A673 (cell line): ENCODE results near the gene FAM219B. TPM values are rescaled to one million over a fixed set of nuclear protein-coding genes. Genes with fewer than 3 reads are reported as not detected.

Experiments
- BruUV-seq: library from RNA; stranded (reverse); fragments of 400-500 nt; replicated peaks from 2 replicates; lab custom pipeline; 2021; lab: Mats Ljungman, UMichigan
- CTCF ChIA-PET: fragments of 300-600 bp; sonication (Branson Sonifier 250); formaldehyde crosslinking; loops from one replicate; lab custom pipeline; 2022; ENCODE audit warnings: antibody characterized with exemption; lab: Charles Lee
- POLR2A ChIA-PET: fragments of 300-600 bp; sonication (Branson Sonifier 250); formaldehyde crosslinking; loops from one replicate; lab custom pipeline; 2022; ENCODE audit warnings: antibody characterized with exemption; ENCODE audit not compliant: low non-redundant PET; lab: Charles Lee
- DNase-seq: peaks from one replicate; pipeline ENCODE4 v3.0.0-alpha.2; 2015; ENCODE audit warnings: low spot score
- H3K27ac ChIP-seq: fragments of 200-600 bp; sonication (generic); 2 replicates; pipeline ENCODE4 v1.5.1; 2016; ENCODE audit warnings: mixed run types, low read depth, mild to moderate bottlenecking, mixed read lengths, antibody characterized with exemption, low read length; ENCODE audit not compliant: poor library complexity, severe bottlenecking
- H3K27me3 ChIP-seq: fragments of 200-600 bp; sonication (generic); replicated peaks from 2 replicates; pipeline ENCODE4 v1.6.1; 2017; ENCODE audit warnings: mixed run types, low read depth, mild to moderate bottlenecking, mixed read lengths, antibody characterized with exemption, low read length; ENCODE audit not compliant: insufficient read depth, poor library complexity
- H3K36me3 ChIP-seq: fragments of 200-600 bp; sonication (generic); 2 replicates; pipeline ENCODE4 v1.6.1; 2016; ENCODE audit warnings: mixed run types, mild to moderate bottlenecking, mixed read lengths, antibody characterized with exemption, low read length; ENCODE audit not compliant: insufficient read depth, poor library complexity, severe bottlenecking
- H3K4me1 ChIP-seq: fragments of 200-600 bp; sonication (generic); 2 replicates; pipeline ENCODE4 v1.6.1; 2017; ENCODE audit warnings: mixed run types, mild to moderate bottlenecking, mixed read lengths, antibody characterized with exemption, low read length; ENCODE audit not compliant: insufficient read depth, poor library complexity, severe bottlenecking
- H3K4me3 ChIP-seq: fragments of 200-600 bp; sonication (generic); 2 replicates; pipeline ENCODE4 v1.5.1; 2016; ENCODE audit warnings: low read depth, mixed run types, mild to moderate bottlenecking, mixed read lengths, low read length; ENCODE audit not compliant: poor library complexity, severe bottlenecking
- H3K9me3 ChIP-seq: fragments of 200-600 bp; sonication (generic); 2 replicates; pipeline ENCODE4 v1.6.1; 2016; ENCODE audit warnings: mixed run types, low read depth, mild to moderate bottlenecking, mixed read lengths, antibody characterized with exemption, low read length; ENCODE audit not compliant: poor library complexity, severe bottlenecking
- EZH2 ChIP-seq: fragments of 200-600 bp; sonication (generic); IDR thresholded peaks from 2 replicates; pipeline ENCODE4 v1.6.1; 2017; ENCODE audit warnings: borderline replicate concordance, low read depth, mild to moderate bottlenecking, mixed read lengths, antibody characterized with exemption, low read length; ENCODE audit not compliant: poor library complexity, severe bottlenecking
- intact Hi-C: fragments of 100-400 bp; cut with micrococcal nuclease; formaldehyde crosslinking; loops from one replicate; pipeline ENCODE4 v1.10.0; 2022; ENCODE audit not compliant: unreplicated experiment
- total RNA-seq: library from RNA; stranded (reverse); gene quantifications from 2 replicates; pipeline ENCODE4 v1.2.3, GENCODE V29; 2021
- TF ChIP-seq, protein P1 (sequence below): fragments of 300-800, 200-600 bp; sonication (generic); conservative IDR thresholded peaks from 2 replicates; pipeline ENCODE4 v1.5.1; 2017; ENCODE audit warnings: low read depth, mild to moderate bottlenecking, antibody characterized with exemption, low read length, moderate library complexity, mixed read lengths

Gene FAM219B
- total RNA-seq, 1 experiment from 2014 or later, result 86.6 TPM

GRCh38 chr15:74870436-74871215, 36.0 kb downstream of the FAM219B start:
- ChIA-PET POLR2A (no interaction called here), CTCF (interaction anchor here (0.6 to 1.4 kb wide), 2 partner anchors 31 to 106 kb away, joined by 3 to 4 read pairs; no protein-coding TSS in a partner anchor)
- TF ChIP-seq EZH2, result no peak
- TF ChIP-seq, protein P1, sequence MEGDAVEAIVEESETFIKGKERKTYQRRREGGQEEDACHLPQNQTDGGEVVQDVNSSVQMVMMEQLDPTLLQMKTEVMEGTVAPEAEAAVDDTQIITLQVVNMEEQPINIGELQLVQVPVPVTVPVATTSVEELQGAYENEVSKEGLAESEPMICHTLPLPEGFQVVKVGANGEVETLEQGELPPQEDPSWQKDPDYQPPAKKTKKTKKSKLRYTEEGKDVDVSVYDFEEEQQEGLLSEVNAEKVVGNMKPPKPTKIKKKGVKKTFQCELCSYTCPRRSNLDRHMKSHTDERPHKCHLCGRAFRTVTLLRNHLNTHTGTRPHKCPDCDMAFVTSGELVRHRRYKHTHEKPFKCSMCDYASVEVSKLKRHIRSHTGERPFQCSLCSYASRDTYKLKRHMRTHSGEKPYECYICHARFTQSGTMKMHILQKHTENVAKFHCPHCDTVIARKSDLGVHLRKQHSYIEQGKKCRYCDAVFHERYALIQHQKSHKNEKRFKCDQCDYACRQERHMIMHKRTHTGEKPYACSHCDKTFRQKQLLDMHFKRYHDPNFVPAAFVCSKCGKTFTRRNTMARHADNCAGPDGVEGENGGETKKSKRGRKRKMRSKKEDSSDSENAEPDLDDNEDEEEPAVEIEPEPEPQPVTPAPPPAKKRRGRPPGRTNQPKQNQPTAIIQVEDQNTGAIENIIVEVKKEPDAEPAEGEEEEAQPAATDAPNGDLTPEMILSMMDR, result no peak
- BruUV-seq, result TSS peak; percentile 77
- intact Hi-C loops, result no loop called here
- peak overlapping the region; percentile 7 for H3K4me3 ChIP-seq
- H3K36me3 ChIP-seq, result peaks cover 14% of the 10 kb centered on the region
- peaks cover 32% of the 10 kb centered on the region for H3K4me1 ChIP-seq
- H3K9me3 ChIP-seq, result peaks cover 9% of the 10 kb centered on the region
- peak overlapping the region; percentile 69 for H3K27ac ChIP-seq
- no peaks in the 10 kb centered on the region for H3K27me3 ChIP-seq
- no peak for DNase-seq

DNA sequence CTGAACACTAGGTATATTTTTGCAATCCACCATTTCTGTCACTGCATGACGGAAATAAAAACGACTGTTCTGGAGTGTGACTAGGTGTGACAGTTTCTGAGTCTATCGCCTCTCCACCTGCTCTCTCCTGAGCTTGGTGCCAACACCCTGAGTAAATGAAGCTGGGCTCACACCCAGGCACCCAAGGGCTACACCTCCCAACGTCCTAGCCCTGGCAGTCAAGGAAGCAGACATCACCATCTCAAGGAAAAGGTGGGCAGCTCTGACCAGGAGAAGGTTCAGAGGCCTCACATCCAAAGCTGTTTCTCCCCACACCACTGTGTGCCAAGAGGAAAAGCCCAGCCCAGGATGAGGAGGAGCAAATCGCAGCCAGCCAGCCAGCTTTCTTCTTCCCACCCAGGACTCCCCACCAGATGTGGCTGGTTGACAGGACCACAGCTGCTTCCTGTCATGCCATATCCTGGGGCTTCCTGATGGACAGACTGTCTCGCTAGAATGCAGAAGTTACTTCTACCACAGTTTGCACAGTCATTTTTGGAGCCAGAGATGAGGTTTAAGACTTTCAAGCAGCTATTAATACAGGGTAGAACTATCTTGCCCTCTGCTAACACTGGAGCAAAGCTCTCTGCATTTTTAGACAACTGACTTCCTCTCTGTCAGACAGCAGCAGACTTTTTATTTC, 36.8 kb downstream of the FAM219B start:
- Histone ChIP-seq H3K27me3 (no peaks in the 10 kb centered on the region), H3K36me3 (peaks cover 14% of the 10 kb centered on the region), H3K9me3 (peaks cover 9% of the 10 kb centered on the region), H3K4me3 (peak overlapping the region; percentile 7), H3K4me1 (peaks cover 32% of the 10 kb centered on the region), H3K27ac (peak overlapping the region; percentile 69)
- TF ChIP-seq, protein P1, result no peak
- no peak for TF ChIP-seq EZH2
- ChIA-PET POLR2A (no interaction called here), CTCF (interaction anchor here (1.4 kb wide), 1 partner anchor 32 kb away, joined by 4 read pairs; no protein-coding TSS in a partner anchor)
- peak; percentile 87 for DNase-seq
- intact Hi-C loops, result no loop called here
- BruUV-seq, result no TSS peak

DNA sequence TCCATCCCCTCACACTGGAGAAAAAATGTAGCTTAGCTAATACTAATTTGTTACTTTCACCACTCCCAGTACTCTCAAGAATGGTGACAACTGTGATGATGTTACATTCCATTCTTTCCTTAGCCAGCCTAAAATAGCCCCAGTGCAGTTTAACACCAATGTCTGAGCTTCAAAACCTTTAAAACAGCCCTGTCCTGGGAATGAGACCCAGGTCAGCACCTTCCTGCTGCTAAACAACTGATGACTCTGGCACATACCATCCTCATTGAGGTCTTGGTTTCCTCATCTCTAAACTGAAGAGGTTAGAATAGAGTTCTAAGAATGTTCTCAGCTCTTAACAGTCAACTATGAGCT, 37.3 kb downstream of the FAM219B start:
- DNase-seq, result no peak
- Histone ChIP-seq H3K4me1 (peaks cover 32% of the 10 kb centered on the region), H3K9me3 (peaks cover 9% of the 10 kb centered on the region), H3K27ac (peak overlapping the region; percentile 69), H3K36me3 (peaks cover 14% of the 10 kb centered on the region), H3K4me3 (no peak overlapping the region), H3K27me3 (no peaks in the 10 kb centered on the region)
- ChIA-PET CTCF (interaction anchor here (1.4 kb wide), 1 partner anchor 32 kb away, joined by 4 read pairs; no protein-coding TSS in a partner anchor), POLR2A (no interaction called here)
- no peak for TF ChIP-seq EZH2
- TF ChIP-seq, protein P1, result no peak
- no TSS peak for BruUV-seq
- intact Hi-C loops, result no loop called here
